HEK293 (cell line): ENCODE data around the gene SEMA3G.

Experiments used
- CTCF ChIP-seq: fragments of 450-650 bp; formaldehyde crosslinking; IDR thresholded peaks from 2 replicates; pipeline ENCODE4 v1.5.1; 2016; ENCODE audit warnings: missing biosample characterization, missing genetic modification characterization
- GLIS1 ChIP-seq: fragments of 450-650 bp; formaldehyde crosslinking; IDR thresholded peaks from 2 replicates; pipeline ENCODE4 v1.5.1; 2016; ENCODE audit warnings: missing biosample characterization, missing genetic modification characterization
- KLF8 ChIP-seq: fragments of 450-650 bp; formaldehyde crosslinking; IDR thresholded peaks from 2 replicates; pipeline ENCODE4 v1.5.1; 2016; ENCODE audit warnings: missing biosample characterization, missing genetic modification characterization
- ZBTB11 ChIP-seq: fragments of 450-650 bp; formaldehyde crosslinking; conservative IDR thresholded peaks from 2 replicates; pipeline ENCODE4 v1.5.1; 2016; ENCODE audit warnings: low read depth, missing biosample characterization, missing genetic modification characterization
- ZBTB20 ChIP-seq: fragments of 450-650 bp; formaldehyde crosslinking; IDR thresholded peaks from 2 replicates; pipeline ENCODE4 v1.5.1; 2016; ENCODE audit warnings: missing biosample characterization, missing genetic modification characterization
- ZNF146 ChIP-seq: fragments of 450-650 bp; formaldehyde crosslinking; IDR thresholded peaks from 2 replicates; pipeline ENCODE4 v1.5.1; 2016; ENCODE audit warnings: missing biosample characterization, missing genetic modification characterization
- ZNF18 ChIP-seq: fragments of 450-650 bp; formaldehyde crosslinking; IDR thresholded peaks from 2 replicates; pipeline ENCODE4 v1.5.1; 2016; ENCODE audit warnings: missing biosample characterization, missing genetic modification characterization
- ZNF707 ChIP-seq: fragments of 450-650 bp; formaldehyde crosslinking; IDR thresholded peaks from 2 replicates; pipeline ENCODE4 v1.5.1; 2016; ENCODE audit warnings: missing biosample characterization, missing genetic modification characterization

- no peak for TF ChIP-seq ZBTB20 (tag by site-specific recombination)
- TF ChIP-seq ZNF18 (tag by site-specific recombination), result no peak
- TF ChIP-seq KLF8 (tag by site-specific recombination), result no peak
- no peak for TF ChIP-seq ZNF707 (tag by site-specific recombination)
- TF ChIP-seq ZBTB11 (tag by site-specific recombination), result no peak
- TF ChIP-seq CTCF (tag by site-specific recombination), result no peak
- TF ChIP-seq GLIS1 (tag by site-specific recombination), result no peak
- TF ChIP-seq ZNF146 (tag by site-specific recombination), result no peak
These were observed 35.1 kb upstream of the SEMA3G start for GRCh38 chr3:52479877-52480575.
